ENCODE results near the gene ATP1A2.
A peak's percentile ranks its signal among the peaks of the same experiment; 100 is the strongest.

The ATP1A2 gene

GRCh38 chr1:160082487-160082886 lies 33.1 kb upstream of the ATP1A2 start:
- peaks cover 0 to 49% (median 34%) of the 10 kb centered on the region in 4 donors for H3K4me1 ChIP-seq
- peaks cover 0 to 14% of the 10 kb centered on the region in 2 donors for H3K27me3 ChIP-seq
- H3K36me3 ChIP-seq, result peaks cover 0 to 5% (median 0%) of the 10 kb centered on the region in 3 donors
- no peak overlapping the region for H3K27ac ChIP-seq
- no peaks in the 10 kb centered on the region for H3K9me3 ChIP-seq
- intact Hi-C loops (cut with DNase I; ENCODE audit: low total_unique reads), result loop anchor here (5.0 kb wide), 1 partner anchor 160 kb away; no protein-coding TSS in a partner anchor
- no peak overlapping the region for H3K4me3 ChIP-seq
- no peak for TF ChIP-seq CTCF (IDR thresholded peaks at IDR 0.05)
- DNase-seq, result no peak

GRCh38 chr1:160082926-160083325 lies 32.6 kb upstream of the ATP1A2 start:
- intact Hi-C loops (cut with DNase I; ENCODE audit: low total_unique reads), result loop anchor here (5.0 kb wide), 1 partner anchor 161 kb away; no protein-coding TSS in a partner anchor
- Histone ChIP-seq H3K27me3 (peaks cover 0 to 13% of the 10 kb centered on the region in 2 donors), H3K4me3 (no peak overlapping the region), H3K4me1 (peaks cover 0 to 49% (median 34%) of the 10 kb centered on the region in 4 donors), H3K27ac (no peak overlapping the region), H3K36me3 (peaks cover 0 to 9% (median 3%) of the 10 kb centered on the region in 3 donors), H3K9me3 (no peaks in the 10 kb centered on the region)
- DNase-seq, result no peak
- no peak for TF ChIP-seq CTCF (IDR thresholded peaks at IDR 0.05)

GRCh38 chr1:160083968-160084770 lies 31.4 kb upstream of the ATP1A2 start:
- TF ChIP-seq CTCF (IDR thresholded peaks at IDR 0.05), result peak; percentile 18 to 37
- H3K4me3 ChIP-seq, result peak overlapping the region; percentile 8 to 19
- peaks cover 0 to 21% (median 14%) of the 10 kb centered on the region in 3 donors for H3K36me3 ChIP-seq
- H3K27me3 ChIP-seq, result peaks cover 0 to 6% of the 10 kb centered on the region in 2 donors
- H3K4me1 ChIP-seq, result peaks cover 0 to 49% (median 34%) of the 10 kb centered on the region in 4 donors
- H3K27ac ChIP-seq, result peak overlapping the region; percentile 77 to 84
- no peaks in the 10 kb centered on the region for H3K9me3 ChIP-seq
- DNase-seq, result no peak
- intact Hi-C loops (cut with DNase I; ENCODE audit: low total_unique reads), result loop anchor here (5.0 kb wide), 1 partner anchor 162 kb away; no protein-coding TSS in a partner anchor

- Histone ChIP-seq H3K36me3 (peaks cover 0 to 28% (median 19%) of the 10 kb centered on the region in 3 donors), H3K27ac (peak overlapping the region; percentile 77 to 84), H3K9me3 (no peaks in the 10 kb centered on the region), H3K27me3 (peaks cover 0 to 6% of the 10 kb centered on the region in 2 donors), H3K4me1 (peaks cover 0 to 49% (median 34%) of the 10 kb centered on the region in 4 donors), H3K4me3 (peak overlapping the region; percentile 8 to 13)
- intact Hi-C loops (cut with DNase I; ENCODE audit: low total_unique reads), result loop anchor here (5.0 kb wide), 1 partner anchor 163 kb away; no protein-coding TSS in a partner anchor
- no peak for TF ChIP-seq CTCF (IDR thresholded peaks at IDR 0.05)
- DNase-seq, result peak in 1 of 2 donors; percentile 87
These were observed 30.7 kb upstream of the ATP1A2 start for GRCh38 chr1:160084771-160085321.

GRCh38 chr1:160085686-160086455 lies 29.7 kb upstream of the ATP1A2 start:
- peaks cover 5 to 38% (median 27%) of the 10 kb centered on the region in 3 donors for H3K36me3 ChIP-seq
- H3K9me3 ChIP-seq, result no peaks in the 10 kb centered on the region
- peak; percentile 83 to 95 for DNase-seq
- H3K27me3 ChIP-seq, result peaks cover 0 to 6% of the 10 kb centered on the region in 2 donors
- peak overlapping the region; percentile 77 to 84 for H3K27ac ChIP-seq
- peak overlapping the region in 1 of 2 donors; percentile 4 for H3K4me3 ChIP-seq
- peak; percentile 76 to 91 for TF ChIP-seq CTCF (IDR thresholded peaks at IDR 0.05)
- intact Hi-C loops (cut with DNase I; ENCODE audit: low total_unique reads), result loop anchor here (1.0 kb wide), 1 partner anchor 12 kb away; the partner anchor contains the start of gene IGSF8
- H3K4me1 ChIP-seq, result peaks cover 0 to 45% (median 35%) of the 10 kb centered on the region in 4 donors
